GM18951 (cell line): ENCODE results near the gene LHX4.

Experiments
- POLR2A ChIP-seq: IDR thresholded peaks from 4 replicates; pipeline ENCODE4 v1.6.1; 2011; ENCODE audit warnings: mild to moderate bottlenecking; ENCODE audit not compliant: insufficient read length, insufficient read depth; ENCODE audit errors: extremely low read depth
- in situ Hi-C: fragments of 300-500 bp; cut with MboI; formaldehyde crosslinking; loops from one replicate; pipeline ENCODE4 v1.12.0; 2022; ENCODE audit warnings: low sequenced_read_pairs, mixed read lengths, inconsistent platforms; ENCODE audit not compliant: unreplicated experiment

LHX4 gene

GRCh38 chr1:180311011-180311730, 81.1 kb downstream of the LHX4 start:
- in situ Hi-C loops, result no loop called here
- no peak for TF ChIP-seq POLR2A

- in situ Hi-C loops, result no loop called here
- no peak for TF ChIP-seq POLR2A
Measured at GRCh38 chr1:180312926-180313325, 82.9 kb downstream of the LHX4 start.

GRCh38 chr1:180327089-180327488, 97.0 kb downstream of the LHX4 start:
- no peak for TF ChIP-seq POLR2A
- in situ Hi-C loops, result no loop called here
